HG03095 (cell line): Measurements from ENCODE around the gene COA3.

Experiments used
- ATAC-seq: cut with Tn5 transposase; IDR thresholded peaks from one replicate; pipeline ENCODE4 v1.9.1; 2021; ENCODE audit warnings: moderate library complexity; ENCODE audit not compliant: unreplicated experiment

The COA3 gene

GRCh38 chr17:42818379-42818778 lies 19.9 kb upstream of the COA3 start:
- ATAC-seq: no peak

GRCh38 chr17:42817866-42818265 lies 19.4 kb upstream of the COA3 start:
- ATAC-seq: no peak

- no peak for ATAC-seq
Observed at GRCh38 chr17:42814633-42815399, 16.3 kb upstream of the COA3 start.

- no peak for ATAC-seq
Observed at GRCh38 chr17:42809250-42809649, 10.7 kb upstream of the COA3 start.

GRCh38 chr17:42806249-42806648 lies 7.7 kb upstream of the COA3 start:
- ATAC-seq: no peak

GRCh38 chr17:42804918-42805367 lies 6.4 kb upstream of the COA3 start:
- ATAC-seq: no peak

- ATAC-seq: no peak
Observed at GRCh38 chr17:42803074-42803883, 4.8 kb upstream of the COA3 start.

- no peak for ATAC-seq
Observed at GRCh38 chr17:42798011-42798382, 507 bp downstream of the COA3 start.

GRCh38 chr17:42797067-42798007 lies 1.2 kb downstream of the COA3 start:
- no peak for ATAC-seq

- ATAC-seq: no peak
Observed at GRCh38 chr17:42796066-42796758, 2.3 kb downstream of the COA3 start.

GRCh38 chr17:42795465-42795864 lies 3.0 kb downstream of the COA3 start:
- no peak for ATAC-seq

- ATAC-seq: no peak
Observed at GRCh38 chr17:42795061-42795460, 3.4 kb downstream of the COA3 start.

- ATAC-seq: no peak
Observed at GRCh38 chr17:42792545-42792944, 6.0 kb downstream of the COA3 start.

- ATAC-seq: no peak
Observed at GRCh38 chr17:42791948-42792347, 6.6 kb downstream of the COA3 start.

- no peak for ATAC-seq
Observed at GRCh38 chr17:42787266-42787665, 11.2 kb downstream of the COA3 start.

GRCh38 chr17:42784811-42785592 lies 13.5 kb downstream of the COA3 start:
- ATAC-seq: no peak

- no peak for ATAC-seq
Observed at GRCh38 chr17:42784409-42784808, 14.1 kb downstream of the COA3 start.

GRCh38 chr17:42783791-42784138 lies 14.7 kb downstream of the COA3 start:
- no peak for ATAC-seq

GRCh38 chr17:42783062-42783790 lies 15.3 kb downstream of the COA3 start:
- ATAC-seq: no peak
